HL-60 (cell line): ENCODE measurements around the gene MRPL4.

Source experiments
- DNase-seq, 2 experiments: peaks; one replicate each; pipeline ENCODE4 v3.0.0-alpha.2; 2010 to 2020; ENCODE audit warnings: low read depth in 1 of 2, low spot score in 1 of 2
- H3K27ac ChIP-seq: fragments of 250-450 bp; sonication (Bioruptor Pico); replicated peaks from 2 replicates; pipeline ENCODE4 v1.5.1; 2020; ENCODE audit warnings: mild to moderate bottlenecking, moderate library complexity
- H3K27me3 ChIP-seq: fragments of 250-450 bp; sonication (Bioruptor Pico); 2 replicates; pipeline ENCODE4 v1.5.1; 2021; ENCODE audit warnings: mild to moderate bottlenecking, moderate library complexity; ENCODE audit not compliant: insufficient read depth, poor library complexity, severe bottlenecking
- H3K4me3 ChIP-seq: replicated peaks from 2 replicates; pipeline ENCODE4 v1.5.1; 2011; ENCODE audit warnings: mild to moderate bottlenecking, control low read depth, low read length; ENCODE audit not compliant: insufficient read depth
- GABPA ChIP-seq: IDR thresholded peaks from 2 replicates; pipeline ENCODE4 v1.6.1; 2012; ENCODE audit warnings: low read depth
- POLR2AphosphoS5 ChIP-seq: IDR thresholded peaks from 2 replicates; pipeline ENCODE4 v1.6.1; 2012; ENCODE audit warnings: low read depth
- SPI1 ChIP-seq: IDR thresholded peaks from 2 replicates; pipeline ENCODE4 v1.6.1; 2012; ENCODE audit warnings: low read depth, mild to moderate bottlenecking, borderline replicate concordance
- TF ChIP-seq, protein P1 (sequence below): IDR thresholded peaks from one replicate; pipeline ENCODE4 v1.5.1; 2011; ENCODE audit warnings: low read length, control low read depth, inconsistent platforms; ENCODE audit not compliant: insufficient read depth
- TF ChIP-seq, protein P2 (sequence below): IDR thresholded peaks from 2 replicates; pipeline ENCODE4 v1.6.1; 2012; ENCODE audit warnings: low read depth; ENCODE audit not compliant: insufficient replicate concordance

The MRPL4 gene

DNA sequence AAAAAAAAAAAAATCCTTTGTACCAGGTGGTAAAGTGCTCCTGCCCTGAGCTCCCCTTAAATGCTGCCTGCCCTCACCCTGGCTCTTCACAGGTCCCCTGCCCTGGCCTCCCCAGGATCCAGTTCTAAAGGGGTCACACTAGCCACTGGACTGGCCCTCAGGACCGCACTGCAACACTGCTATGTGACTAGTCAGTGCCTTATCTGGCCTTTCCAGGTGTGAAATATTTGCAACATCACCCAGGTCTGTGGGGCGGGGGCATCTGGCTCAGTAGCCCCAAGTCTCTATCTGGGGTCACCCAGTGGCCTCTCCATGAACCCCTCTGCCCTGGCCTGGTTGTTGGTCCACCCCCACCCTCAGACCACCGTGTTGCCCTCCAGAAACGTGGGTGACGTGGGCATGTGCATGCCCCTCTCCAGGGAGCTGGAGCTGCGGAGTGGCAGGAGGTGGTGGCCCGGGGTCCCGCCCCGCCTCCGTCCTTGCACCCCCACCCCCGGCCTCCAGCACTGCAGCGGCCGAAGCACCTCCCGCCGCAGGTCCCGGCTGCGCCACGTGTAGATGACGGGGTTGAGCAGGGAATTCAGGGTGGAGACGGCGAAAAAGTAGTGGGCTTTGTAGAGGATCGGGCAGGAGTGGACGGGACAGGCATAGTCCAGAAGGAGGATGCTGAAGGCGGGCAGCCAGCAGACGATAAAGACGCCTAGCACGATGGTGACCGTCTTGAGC is 28.4 kb upstream of the MRPL4 start:
- DNase-seq, result no peak
- Histone ChIP-seq H3K4me3 (no peak overlapping the region), H3K27ac (no peak overlapping the region), H3K27me3 (no peaks in the 10 kb centered on the region)
- TF ChIP-seq, protein P1, sequence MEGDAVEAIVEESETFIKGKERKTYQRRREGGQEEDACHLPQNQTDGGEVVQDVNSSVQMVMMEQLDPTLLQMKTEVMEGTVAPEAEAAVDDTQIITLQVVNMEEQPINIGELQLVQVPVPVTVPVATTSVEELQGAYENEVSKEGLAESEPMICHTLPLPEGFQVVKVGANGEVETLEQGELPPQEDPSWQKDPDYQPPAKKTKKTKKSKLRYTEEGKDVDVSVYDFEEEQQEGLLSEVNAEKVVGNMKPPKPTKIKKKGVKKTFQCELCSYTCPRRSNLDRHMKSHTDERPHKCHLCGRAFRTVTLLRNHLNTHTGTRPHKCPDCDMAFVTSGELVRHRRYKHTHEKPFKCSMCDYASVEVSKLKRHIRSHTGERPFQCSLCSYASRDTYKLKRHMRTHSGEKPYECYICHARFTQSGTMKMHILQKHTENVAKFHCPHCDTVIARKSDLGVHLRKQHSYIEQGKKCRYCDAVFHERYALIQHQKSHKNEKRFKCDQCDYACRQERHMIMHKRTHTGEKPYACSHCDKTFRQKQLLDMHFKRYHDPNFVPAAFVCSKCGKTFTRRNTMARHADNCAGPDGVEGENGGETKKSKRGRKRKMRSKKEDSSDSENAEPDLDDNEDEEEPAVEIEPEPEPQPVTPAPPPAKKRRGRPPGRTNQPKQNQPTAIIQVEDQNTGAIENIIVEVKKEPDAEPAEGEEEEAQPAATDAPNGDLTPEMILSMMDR, result no peak
- TF ChIP-seq, protein P2, sequence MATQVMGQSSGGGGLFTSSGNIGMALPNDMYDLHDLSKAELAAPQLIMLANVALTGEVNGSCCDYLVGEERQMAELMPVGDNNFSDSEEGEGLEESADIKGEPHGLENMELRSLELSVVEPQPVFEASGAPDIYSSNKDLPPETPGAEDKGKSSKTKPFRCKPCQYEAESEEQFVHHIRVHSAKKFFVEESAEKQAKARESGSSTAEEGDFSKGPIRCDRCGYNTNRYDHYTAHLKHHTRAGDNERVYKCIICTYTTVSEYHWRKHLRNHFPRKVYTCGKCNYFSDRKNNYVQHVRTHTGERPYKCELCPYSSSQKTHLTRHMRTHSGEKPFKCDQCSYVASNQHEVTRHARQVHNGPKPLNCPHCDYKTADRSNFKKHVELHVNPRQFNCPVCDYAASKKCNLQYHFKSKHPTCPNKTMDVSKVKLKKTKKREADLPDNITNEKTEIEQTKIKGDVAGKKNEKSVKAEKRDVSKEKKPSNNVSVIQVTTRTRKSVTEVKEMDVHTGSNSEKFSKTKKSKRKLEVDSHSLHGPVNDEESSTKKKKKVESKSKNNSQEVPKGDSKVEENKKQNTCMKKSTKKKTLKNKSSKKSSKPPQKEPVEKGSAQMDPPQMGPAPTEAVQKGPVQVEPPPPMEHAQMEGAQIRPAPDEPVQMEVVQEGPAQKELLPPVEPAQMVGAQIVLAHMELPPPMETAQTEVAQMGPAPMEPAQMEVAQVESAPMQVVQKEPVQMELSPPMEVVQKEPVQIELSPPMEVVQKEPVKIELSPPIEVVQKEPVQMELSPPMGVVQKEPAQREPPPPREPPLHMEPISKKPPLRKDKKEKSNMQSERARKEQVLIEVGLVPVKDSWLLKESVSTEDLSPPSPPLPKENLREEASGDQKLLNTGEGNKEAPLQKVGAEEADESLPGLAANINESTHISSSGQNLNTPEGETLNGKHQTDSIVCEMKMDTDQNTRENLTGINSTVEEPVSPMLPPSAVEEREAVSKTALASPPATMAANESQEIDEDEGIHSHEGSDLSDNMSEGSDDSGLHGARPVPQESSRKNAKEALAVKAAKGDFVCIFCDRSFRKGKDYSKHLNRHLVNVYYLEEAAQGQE, result no peak

DNA sequence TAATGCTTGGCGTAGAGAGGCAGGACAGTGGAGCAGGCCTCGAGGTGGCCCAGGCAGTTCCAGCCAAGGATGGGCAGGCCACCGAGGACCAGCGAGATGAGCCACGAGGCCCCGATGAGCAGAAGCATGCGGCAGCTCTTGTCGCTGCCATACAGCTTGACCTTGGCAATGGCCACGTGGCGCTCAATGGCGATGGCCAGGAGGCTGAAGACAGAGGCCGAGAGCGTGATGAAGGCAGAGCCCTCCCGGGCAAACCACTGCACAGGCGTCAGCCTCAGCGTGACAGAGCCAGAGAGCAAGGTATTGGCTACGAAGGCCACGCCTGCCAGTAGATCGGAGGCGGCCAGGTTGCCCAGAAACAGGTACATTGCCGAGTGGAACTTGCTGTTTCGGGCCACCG is 27.7 kb upstream of the MRPL4 start:
- DNase-seq, result no peak
- Histone ChIP-seq H3K27ac (no peak overlapping the region), H3K4me3 (no peak overlapping the region), H3K27me3 (no peaks in the 10 kb centered on the region)
- TF ChIP-seq GABPA (no peak), SPI1 (no peak), POLR2AphosphoS5 (no peak)
- TF ChIP-seq, protein P2, result no peak
- TF ChIP-seq, protein P1, result no peak

DNA sequence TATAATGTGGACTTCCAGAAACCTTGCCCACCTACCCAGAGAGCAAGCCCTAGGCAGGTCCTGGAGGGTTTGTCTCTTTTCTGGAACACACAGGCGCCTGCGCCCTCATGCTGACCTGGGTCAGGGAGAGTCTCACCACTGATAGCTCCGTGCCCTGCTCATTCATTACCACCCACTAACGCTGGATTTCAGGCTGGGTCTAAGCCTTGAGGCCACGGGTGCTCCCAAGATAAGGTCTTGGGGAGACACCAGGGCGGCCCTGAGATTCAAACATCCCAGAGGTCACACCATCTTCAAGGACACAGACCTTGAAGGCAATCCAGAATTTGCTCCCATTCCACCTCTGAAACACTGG is 26.0 kb upstream of the MRPL4 start:
- Histone ChIP-seq H3K27me3 (no peaks in the 10 kb centered on the region), H3K4me3 (no peak overlapping the region), H3K27ac (no peak overlapping the region)
- DNase-seq, result no peak
- TF ChIP-seq, protein P2, result no peak
- TF ChIP-seq POLR2AphosphoS5, result no peak
- TF ChIP-seq, protein P1, result no peak
- no peak for TF ChIP-seq SPI1
- TF ChIP-seq GABPA, result no peak
